A549 (cell line): ENCODE measurements around the gene RGMB. TPM values are rescaled to one million over a fixed set of nuclear protein-coding genes. Genes with fewer than 3 reads are reported as not detected.

Experiments
- ATAC-seq, 2 experiments: fragments of 200-7000 bp in 1 of 2; fragments of >200 bp in 1 of 2; cut with Nextera tagmentation in 1 of 2; cut with Tn5 transposase in 1 of 2; 3 replicates each; pipeline versions ENCODE4 v1.8.0 to v1.9.1; 2018 to 2020; ENCODE audit warnings: mild to moderate bottlenecking in 1 of 2, moderate library complexity in 1 of 2
- CTCF ChIA-PET: fragments of 300-600 bp; sonication (Branson Sonifier 250); formaldehyde crosslinking; extraction: SDS; loops from one replicate; lab custom pipeline; 2021; ENCODE audit warnings: antibody characterized with exemption, inconsistent platforms; lab: Yijun Ruan, JAX
- POLR2A ChIA-PET: fragments of 350-600 bp; formaldehyde crosslinking; extraction: SDS; loops from one replicate; lab custom pipeline; 2021; ENCODE audit warnings: antibody characterized with exemption, inconsistent platforms; lab: Yijun Ruan, JAX
- DNase-seq, 2 experiments: peaks; one replicate each; pipeline versions ENCODE4 v3.0.0 to v3.0.0-alpha.2; 2011 to 2016; ENCODE audit warnings: low read depth in 1 of 2, low spot score in 1 of 2
- FAIRE-seq: peaks from 2 replicates; lab custom pipeline; 2011; peaks lifted over from hg19 to GRCh38; lab: Jason Lieb, UNC
- H3K27ac ChIP-seq, 2 experiments: fragments of >200 bp; sonication (Bioruptor Twin); formaldehyde crosslinking; 3 replicates each; pipeline ENCODE4 v1.5.1; 2016 to 2017
- H3K4me1 ChIP-seq: fragments of >200 bp; sonication (Bioruptor Twin); formaldehyde crosslinking; 3 replicates; pipeline ENCODE4 v1.6.1; 2016
- H3K4me2 ChIP-seq: fragments of >200 bp; sonication (Bioruptor Twin); formaldehyde crosslinking; 3 replicates; pipeline ENCODE4 v1.6.1; 2016
- H3K4me3 ChIP-seq: fragments of >200 bp; sonication (Bioruptor Twin); formaldehyde crosslinking; 3 replicates; pipeline ENCODE4 v1.5.1; 2016
- H3K9me3 ChIP-seq: fragments of >200 bp; sonication (Bioruptor Twin); formaldehyde crosslinking; 3 replicates; pipeline ENCODE4 v1.6.1; 2016
- CBX8 ChIP-seq: fragments of 200-600 bp; sonication (generic); IDR thresholded peaks from 2 replicates; pipeline ENCODE4 v1.6.1; 2016
- EHF ChIP-seq: fragments of 250-450 bp; sonication (Bioruptor Pico); IDR thresholded peaks from 2 replicates; pipeline ENCODE4 v1.5.0; 2020; ENCODE audit warnings: mild to moderate bottlenecking
- EHMT2 ChIP-seq: fragments of 200-600 bp; sonication (generic); IDR thresholded peaks from 2 replicates; pipeline ENCODE4 v1.6.1; 2016; ENCODE audit warnings: antibody characterized with exemption, low read depth, mild to moderate bottlenecking, moderate library complexity
- EP300 ChIP-seq, 2 experiments: fragments of >200 bp; sonication (Bioruptor Twin); formaldehyde crosslinking; IDR thresholded peaks; 2 replicates in 1 of 2; 3 replicates in 1 of 2; pipeline ENCODE4 v1.6.1; 2016 to 2017
- ESRRA ChIP-seq: fragments of 150-350 bp; IDR thresholded peaks from 2 replicates; pipeline ENCODE4 v1.6.1; 2014; ENCODE audit warnings: mild to moderate bottlenecking, low read length, borderline replicate concordance
- FOSL2 ChIP-seq, 2 experiments: fragments of 450-650 bp in 1 of 2; fragments of >200 bp in 1 of 2; sonication (Bioruptor Twin) in 1 of 2; formaldehyde crosslinking; IDR thresholded peaks; 2 replicates each; pipeline versions ENCODE4 v1.5.0 to v1.6.1; 2016 to 2020; ENCODE audit warnings: mild to moderate bottlenecking in 1 of 2, moderate library complexity in 1 of 2
- FOXS1 ChIP-seq: fragments of 250-450 bp; sonication (Bioruptor Pico); IDR thresholded peaks from 2 replicates; pipeline ENCODE4 v1.5.0; 2020; ENCODE audit warnings: mild to moderate bottlenecking, moderate library complexity
- GATA3 ChIP-seq: IDR thresholded peaks from 2 replicates; pipeline ENCODE4 v1.6.1; 2012; ENCODE audit warnings: borderline replicate concordance
- HOXA7 ChIP-seq: fragments of 250-450 bp; sonication (Bioruptor Pico); IDR thresholded peaks from 2 replicates; pipeline ENCODE4 v1.5.0; 2020; ENCODE audit warnings: mild to moderate bottlenecking, moderate library complexity
- JUNB ChIP-seq: fragments of >200 bp; sonication (Bioruptor Twin); formaldehyde crosslinking; IDR thresholded peaks from 2 replicates; pipeline ENCODE4 v1.6.1; 2016
- KDM5A ChIP-seq: fragments of 200-600 bp; sonication (generic); IDR thresholded peaks from 2 replicates; pipeline ENCODE4 v1.6.1; 2016; ENCODE audit warnings: antibody characterized with exemption, mild to moderate bottlenecking
- MAFK ChIP-seq: fragments of 450-650 bp; IDR thresholded peaks from 2 replicates; pipeline ENCODE4 v1.6.1; 2014; ENCODE audit not compliant: partially characterized antibody
- MAZ ChIP-seq: fragments of 150-350 bp; IDR thresholded peaks from 2 replicates; pipeline ENCODE4 v1.6.1; 2014; ENCODE audit warnings: antibody characterized with exemption, low read depth, low read length, borderline replicate concordance
- NFE2L2 ChIP-seq: fragments of 150-350 bp; conservative IDR thresholded peaks from 2 replicates; pipeline ENCODE4 v1.6.1; 2014; ENCODE audit warnings: low read length
- NPAS2 ChIP-seq: fragments of 250-450 bp; sonication (Bioruptor Pico); IDR thresholded peaks from 2 replicates; pipeline ENCODE4 v1.8.0; 2022; ENCODE audit warnings: mild to moderate bottlenecking, moderate library complexity, borderline replicate concordance
- NR3C1 ChIP-seq: fragments of >200 bp; sonication (Bioruptor Twin); formaldehyde crosslinking; IDR thresholded peaks from 3 replicates; pipeline ENCODE4 v1.6.1; 2017
- PHF8 ChIP-seq: fragments of 200-600 bp; sonication (generic); IDR thresholded peaks from 2 replicates; pipeline ENCODE4 v1.6.1; 2016; ENCODE audit warnings: low read depth, mild to moderate bottlenecking, antibody characterized with exemption, moderate library complexity, borderline replicate concordance
- POLR2AphosphoS2 ChIP-seq: conservative IDR thresholded peaks from 2 replicates; pipeline ENCODE4 v1.6.1; 2012; ENCODE audit warnings: low read length, improper control_type of control experiment, inconsistent platforms
- RAD21 ChIP-seq, 2 experiments: fragments of >200 bp in 1 of 2; sonication (Bioruptor Twin) in 1 of 2; formaldehyde crosslinking in 1 of 2; IDR thresholded peaks in 1 of 2; conservative IDR thresholded peaks in 1 of 2; 2 replicates in 1 of 2; 3 replicates in 1 of 2; pipeline ENCODE4 v1.6.1; 2012 to 2018; ENCODE audit warnings: inconsistent platforms in 1 of 2
- RCOR1 ChIP-seq: fragments of 150-350 bp; IDR thresholded peaks from 2 replicates; pipeline ENCODE4 v1.6.1; 2014; ENCODE audit warnings: antibody characterized with exemption, low read length, low read depth
- RNF2 ChIP-seq: fragments of 200-600 bp; sonication (generic); IDR thresholded peaks from 2 replicates; pipeline ENCODE4 v1.6.1; 2016; ENCODE audit warnings: low read depth, mild to moderate bottlenecking, antibody characterized with exemption, moderate library complexity, borderline replicate concordance
- SMC3 ChIP-seq: fragments of >200 bp; sonication (Bioruptor Twin); formaldehyde crosslinking; IDR thresholded peaks from 3 replicates; pipeline ENCODE4 v1.6.1; 2018; ENCODE audit warnings: inconsistent platforms
- SREBF2 ChIP-seq: fragments of 450-650 bp; IDR thresholded peaks from 2 replicates; pipeline ENCODE4 v1.6.1; 2014; ENCODE audit warnings: mild to moderate bottlenecking, moderate library complexity
- TFCP2L1 ChIP-seq: fragments of 250-450 bp; sonication (Bioruptor Pico); IDR thresholded peaks from 2 replicates; pipeline ENCODE4 v1.5.0; 2021; ENCODE audit warnings: mild to moderate bottlenecking
- TP53 ChIP-seq: fragments of 250-450 bp; sonication (Bioruptor Pico); IDR thresholded peaks from 2 replicates; pipeline ENCODE4 v1.5.0; 2021; ENCODE audit warnings: mild to moderate bottlenecking, moderate library complexity
- ZC3H11A ChIP-seq: fragments of 450-650 bp; IDR thresholded peaks from 2 replicates; pipeline ENCODE4 v1.6.1; 2014; ENCODE audit warnings: antibody characterized with exemption, mild to moderate bottlenecking
- ZSCAN20 ChIP-seq: fragments of 250-450 bp; sonication (Bioruptor Pico); IDR thresholded peaks from 2 replicates; pipeline ENCODE4 v1.8.0; 2022; ENCODE audit warnings: mild to moderate bottlenecking, moderate library complexity
- WGBS: methylation state at CpG from one replicate; pipeline ENCODE4 v1.1.6; 2017; ENCODE audit errors: missing lambda C conversion rate; 5-methylcytosine and 5-hydroxymethylcytosine counted together
- polyA plus RNA-seq, 4 experiments: library from polyadenylated mRNA; depleted of rRNA in 3 of 4; stranded (reverse); fragments of >200 nt; fragmentation: RNase III in 1 of 4; extraction: RNeasy Plus Mini Kit Qiagen cat#74134 plus additional on column Dnase treatment in 1 of 4; gene quantifications; 2 replicates in 3 of 4; 3 replicates in 1 of 4; pipeline ENCODE4 v1.2.3, GENCODE V29; 2011 to 2017
- TF ChIP-seq, protein P1 (sequence below): IDR thresholded peaks from 2 replicates; pipeline ENCODE4 v1.6.1; 2012
- TF ChIP-seq, protein P2 (sequence below): IDR thresholded peaks from 2 replicates; pipeline ENCODE4 v1.6.1; 2012
- TF ChIP-seq, protein P3 (sequence below): fragments of 450-650 bp; IDR thresholded peaks from 2 replicates; pipeline ENCODE4 v1.6.1; 2014; ENCODE audit warnings: antibody characterized with exemption
- TF ChIP-seq, protein P4 (sequence below): fragments of >200 bp; sonication (Bioruptor Twin); formaldehyde crosslinking; IDR thresholded peaks from 3 replicates; pipeline ENCODE4 v1.5.1; 2016
- TF ChIP-seq, protein P5 (sequence below): fragments of 250-450 bp; sonication (Bioruptor Pico); IDR thresholded peaks from 2 replicates; pipeline ENCODE4 v1.5.0; 2020; ENCODE audit warnings: low read depth, mild to moderate bottlenecking, moderate library complexity
- TF ChIP-seq, protein P6 (sequence below): fragments of 150-350 bp; IDR thresholded peaks from 2 replicates; pipeline ENCODE4 v1.6.1; 2014; ENCODE audit warnings: low read depth, mild to moderate bottlenecking, low read length

RGMB gene
- polyA plus RNA-seq, 2 of the 4 experiments (the other 2 are of a cell fraction): 5.3 to 5.6 TPM

DNA sequence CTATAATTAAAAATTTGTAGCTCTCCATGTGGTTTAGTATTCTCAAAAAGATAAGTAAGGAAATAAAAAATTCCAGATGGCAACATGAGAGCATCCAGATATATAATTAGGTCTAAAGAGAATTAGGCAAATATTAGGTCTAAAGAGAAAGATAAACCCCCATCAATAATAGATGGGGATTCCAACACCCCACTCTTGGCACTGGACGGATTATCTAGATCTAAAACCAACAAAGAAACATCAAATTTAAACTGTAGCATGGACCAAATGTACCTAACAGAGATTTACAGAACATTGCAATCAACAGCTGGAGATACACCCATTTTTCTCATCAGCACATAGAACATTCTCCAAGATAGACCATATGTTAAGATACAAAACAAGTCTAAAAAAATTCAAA is 31.6 kb downstream of the RGMB start (continued):
- TF ChIP-seq RAD21 (conservative IDR thresholded peaks at IDR 0.05 in 1 of 2, IDR thresholded peaks at IDR 0.05 in 1 of 2): no peak
- TF ChIP-seq EP300 (IDR thresholded peaks at IDR 0.05): no peak
- TF ChIP-seq, protein P1, sequence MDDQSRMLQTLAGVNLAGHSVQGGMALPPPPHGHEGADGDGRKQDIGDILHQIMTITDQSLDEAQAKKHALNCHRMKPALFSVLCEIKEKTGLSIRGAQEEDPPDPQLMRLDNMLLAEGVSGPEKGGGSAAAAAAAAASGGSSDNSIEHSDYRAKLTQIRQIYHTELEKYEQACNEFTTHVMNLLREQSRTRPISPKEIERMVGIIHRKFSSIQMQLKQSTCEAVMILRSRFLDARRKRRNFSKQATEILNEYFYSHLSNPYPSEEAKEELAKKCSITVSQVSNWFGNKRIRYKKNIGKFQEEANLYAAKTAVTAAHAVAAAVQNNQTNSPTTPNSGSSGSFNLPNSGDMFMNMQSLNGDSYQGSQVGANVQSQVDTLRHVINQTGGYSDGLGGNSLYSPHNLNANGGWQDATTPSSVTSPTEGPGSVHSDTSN: no peak
- no peak for TF ChIP-seq CBX8
- TF ChIP-seq HOXA7: no peak
- TF ChIP-seq, protein P2, sequence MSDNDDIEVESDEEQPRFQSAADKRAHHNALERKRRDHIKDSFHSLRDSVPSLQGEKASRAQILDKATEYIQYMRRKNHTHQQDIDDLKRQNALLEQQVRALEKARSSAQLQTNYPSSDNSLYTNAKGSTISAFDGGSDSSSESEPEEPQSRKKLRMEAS: no peak
- no peak for TF ChIP-seq ESRRA
- TF ChIP-seq KDM5A: no peak
- TF ChIP-seq FOXS1 (CRISPR knock-in tag): no peak
- TF ChIP-seq NFE2L2: no peak
- no peak for TF ChIP-seq RNF2
- no peak for TF ChIP-seq NPAS2

DNA sequence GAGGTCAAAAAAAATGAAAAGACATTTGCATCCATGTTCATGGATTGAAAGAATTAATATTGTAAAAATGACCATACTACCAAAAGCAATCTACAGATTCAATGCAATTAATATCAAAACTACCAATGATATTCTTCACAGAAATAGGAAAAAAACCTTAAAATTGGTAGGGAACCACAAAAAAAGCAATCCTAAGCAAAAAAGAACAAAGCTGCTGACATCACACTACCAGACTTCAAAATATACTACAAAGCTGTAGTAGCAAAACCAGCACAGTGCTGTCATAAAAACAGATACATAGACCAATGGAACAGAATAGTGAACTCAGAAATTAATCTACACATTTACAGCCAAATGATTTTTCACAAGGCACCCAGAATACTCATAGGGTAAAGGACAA is 34.3 kb downstream of the RGMB start:
- peaks cover 13% of the 10 kb centered on the region; the same call in 2 of the 3 replicates for H3K9me3 ChIP-seq
- no peak overlapping the region for H3K4me2 ChIP-seq
- FAIRE-seq: no peak
- no peaks in the 10 kb centered on the region for H3K4me1 ChIP-seq
- ChIA-PET CTCF (interaction anchor here (0.8 kb wide), 1 partner anchor 12 kb away, joined by 3 read pairs; no protein-coding TSS in a partner anchor), POLR2A (no interaction called here)
- H3K4me3 ChIP-seq: no peak overlapping the region
- TF ChIP-seq, protein P3, sequence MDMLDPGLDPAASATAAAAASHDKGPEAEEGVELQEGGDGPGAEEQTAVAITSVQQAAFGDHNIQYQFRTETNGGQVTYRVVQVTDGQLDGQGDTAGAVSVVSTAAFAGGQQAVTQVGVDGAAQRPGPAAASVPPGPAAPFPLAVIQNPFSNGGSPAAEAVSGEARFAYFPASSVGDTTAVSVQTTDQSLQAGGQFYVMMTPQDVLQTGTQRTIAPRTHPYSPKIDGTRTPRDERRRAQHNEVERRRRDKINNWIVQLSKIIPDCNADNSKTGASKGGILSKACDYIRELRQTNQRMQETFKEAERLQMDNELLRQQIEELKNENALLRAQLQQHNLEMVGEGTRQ: no peak
- TF ChIP-seq EHMT2 (no peak), MAFK (no peak), EHF (CRISPR knock-in tag) (no peak), TFCP2L1 (no peak), POLR2AphosphoS2 (no peak), MAZ (no peak), TP53 (CRISPR knock-in tag) (no peak), JUNB (no peak), ZC3H11A (no peak)
- TF ChIP-seq, protein P4, sequence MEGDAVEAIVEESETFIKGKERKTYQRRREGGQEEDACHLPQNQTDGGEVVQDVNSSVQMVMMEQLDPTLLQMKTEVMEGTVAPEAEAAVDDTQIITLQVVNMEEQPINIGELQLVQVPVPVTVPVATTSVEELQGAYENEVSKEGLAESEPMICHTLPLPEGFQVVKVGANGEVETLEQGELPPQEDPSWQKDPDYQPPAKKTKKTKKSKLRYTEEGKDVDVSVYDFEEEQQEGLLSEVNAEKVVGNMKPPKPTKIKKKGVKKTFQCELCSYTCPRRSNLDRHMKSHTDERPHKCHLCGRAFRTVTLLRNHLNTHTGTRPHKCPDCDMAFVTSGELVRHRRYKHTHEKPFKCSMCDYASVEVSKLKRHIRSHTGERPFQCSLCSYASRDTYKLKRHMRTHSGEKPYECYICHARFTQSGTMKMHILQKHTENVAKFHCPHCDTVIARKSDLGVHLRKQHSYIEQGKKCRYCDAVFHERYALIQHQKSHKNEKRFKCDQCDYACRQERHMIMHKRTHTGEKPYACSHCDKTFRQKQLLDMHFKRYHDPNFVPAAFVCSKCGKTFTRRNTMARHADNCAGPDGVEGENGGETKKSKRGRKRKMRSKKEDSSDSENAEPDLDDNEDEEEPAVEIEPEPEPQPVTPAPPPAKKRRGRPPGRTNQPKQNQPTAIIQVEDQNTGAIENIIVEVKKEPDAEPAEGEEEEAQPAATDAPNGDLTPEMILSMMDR: no peak
- no peak for ATAC-seq
- no peak for DNase-seq
- H3K27ac ChIP-seq: no peak overlapping the region

DNA sequence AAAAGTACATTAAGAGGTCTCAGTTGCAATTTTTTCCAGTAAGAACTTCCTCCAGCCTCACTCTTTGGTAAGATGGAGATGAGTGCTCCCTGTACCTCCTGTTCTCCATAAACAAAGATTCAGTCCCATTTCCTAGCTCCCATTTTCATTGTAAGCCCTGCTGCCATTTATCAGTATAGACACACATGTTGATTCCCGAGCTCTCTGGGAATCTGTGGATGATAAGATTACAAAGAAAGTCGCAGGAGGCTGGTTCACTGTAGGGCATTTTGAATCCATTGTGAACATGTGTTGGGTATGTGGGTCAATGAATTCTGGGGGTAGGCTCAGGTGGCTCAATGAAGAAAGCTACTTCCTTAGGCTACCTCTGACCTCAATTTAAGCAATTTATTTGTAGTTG is 36.7 kb downstream of the RGMB start:
- H3K4me1 ChIP-seq: no peaks in the 10 kb centered on the region
- WGBS: 6% methylated on average over 2 of the region's 2 CpGs
- no peak for ATAC-seq
- no peak overlapping the region for H3K27ac ChIP-seq
- no peak overlapping the region for H3K4me2 ChIP-seq
- no peak overlapping the region for H3K4me3 ChIP-seq
- CTCF ChIA-PET: interaction anchor here (1.1 to 2.2 kb wide), 2 partner anchors 14 to 18 kb away, joined by 7 read pairs; no protein-coding TSS in a partner anchor
- H3K9me3 ChIP-seq: peaks cover 11% of the 10 kb centered on the region; the same call in 2 of the 3 replicates
- DNase-seq: no peak
- POLR2A ChIA-PET: no interaction called here
- FAIRE-seq: no peak
- no peak for TF ChIP-seq SREBF2
- TF ChIP-seq CBX8: no peak
- no peak for TF ChIP-seq TFCP2L1
- no peak for TF ChIP-seq EP300 (IDR thresholded peaks at IDR 0.05)
- TF ChIP-seq, protein P2: no peak
- TF ChIP-seq NPAS2: no peak
- no peak for TF ChIP-seq TP53 (CRISPR knock-in tag)
- no peak for TF ChIP-seq SMC3
- no peak for TF ChIP-seq NR3C1
- no peak for TF ChIP-seq PHF8
- no peak for TF ChIP-seq ZSCAN20 (CRISPR knock-in tag)
- no peak for TF ChIP-seq GATA3
- TF ChIP-seq, protein P5, sequence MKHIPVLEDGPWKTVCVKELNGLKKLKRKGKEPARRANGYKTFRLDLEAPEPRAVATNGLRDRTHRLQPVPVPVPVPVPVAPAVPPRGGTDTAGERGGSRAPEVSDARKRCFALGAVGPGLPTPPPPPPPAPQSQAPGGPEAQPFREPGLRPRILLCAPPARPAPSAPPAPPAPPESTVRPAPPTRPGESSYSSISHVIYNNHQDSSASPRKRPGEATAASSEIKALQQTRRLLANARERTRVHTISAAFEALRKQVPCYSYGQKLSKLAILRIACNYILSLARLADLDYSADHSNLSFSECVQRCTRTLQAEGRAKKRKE: no peak
- TF ChIP-seq FOSL2 (IDR thresholded peaks at IDR 0.05): no peak
- TF ChIP-seq FOSL2 (CRISPR knock-in tag; IDR thresholded peaks at IDR 0.05): no peak
- TF ChIP-seq, protein P6, sequence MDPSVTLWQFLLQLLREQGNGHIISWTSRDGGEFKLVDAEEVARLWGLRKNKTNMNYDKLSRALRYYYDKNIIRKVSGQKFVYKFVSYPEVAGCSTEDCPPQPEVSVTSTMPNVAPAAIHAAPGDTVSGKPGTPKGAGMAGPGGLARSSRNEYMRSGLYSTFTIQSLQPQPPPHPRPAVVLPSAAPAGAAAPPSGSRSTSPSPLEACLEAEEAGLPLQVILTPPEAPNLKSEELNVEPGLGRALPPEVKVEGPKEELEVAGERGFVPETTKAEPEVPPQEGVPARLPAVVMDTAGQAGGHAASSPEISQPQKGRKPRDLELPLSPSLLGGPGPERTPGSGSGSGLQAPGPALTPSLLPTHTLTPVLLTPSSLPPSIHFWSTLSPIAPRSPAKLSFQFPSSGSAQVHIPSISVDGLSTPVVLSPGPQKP: no peak
- no peak for TF ChIP-seq RCOR1
